ENCODE measurements around the gene CAMK1D. TPM values are rescaled to one million over a fixed set of nuclear protein-coding genes. Genes with fewer than 3 reads are reported as not detected.

CAMK1D gene
- total RNA-seq, 1 experiment from 2014 or later: 10.2 TPM

DNA sequence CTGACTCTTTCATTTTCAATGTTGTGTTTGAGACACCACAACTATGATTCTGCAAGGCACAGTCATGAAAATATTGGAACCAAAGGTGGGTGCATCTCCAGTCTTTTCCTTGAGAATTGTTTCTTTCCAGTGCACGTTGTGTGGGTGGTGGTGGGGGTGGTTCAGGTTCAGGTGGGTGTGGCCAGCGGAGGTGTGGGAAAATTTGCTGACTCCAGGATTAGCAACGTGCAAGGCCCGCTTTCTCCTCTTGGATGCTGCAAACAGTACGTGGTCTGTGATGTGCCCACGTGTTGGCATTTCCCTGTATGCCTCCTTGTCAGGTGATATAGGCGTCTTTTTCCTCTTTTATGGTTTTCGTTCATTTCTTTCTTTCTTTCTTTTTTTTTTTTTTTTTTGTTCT lies 59.1 kb downstream of the CAMK1D start (continued):
- TF ChIP-seq USF1 (CRISPR knock-in tag; IDR thresholded peaks at IDR 0.05): no peak
- TF ChIP-seq GTF2I (CRISPR knock-in tag; conservative IDR thresholded peaks at IDR 0.05): no peak
- no peak for TF ChIP-seq RORB (CRISPR knock-in tag; IDR thresholded peaks at IDR 0.05)

DNA sequence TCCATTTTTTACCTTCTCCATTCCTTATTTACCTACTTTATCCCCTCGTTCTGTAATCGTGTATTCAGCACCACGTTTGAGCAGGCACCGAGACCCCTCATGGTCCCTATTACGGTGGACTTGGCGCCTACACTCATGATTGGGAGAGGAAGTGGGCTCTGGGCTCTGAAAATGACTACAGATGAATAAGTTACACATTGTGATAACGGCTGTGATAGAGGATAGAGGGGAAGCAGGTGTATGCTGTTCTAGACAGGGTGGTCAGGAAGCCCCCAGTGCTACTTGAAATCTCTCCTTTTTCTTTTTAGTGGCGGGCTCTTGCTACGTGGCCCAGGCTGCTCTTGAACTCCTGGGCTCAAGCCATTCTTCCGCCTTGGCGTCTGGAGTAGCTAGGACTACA lies 59.8 kb downstream of the CAMK1D start:
- ChIA-PET CTCF (interaction anchor here (0.7 kb wide), 1 partner anchor 9 kb away, joined by 4 read pairs; no protein-coding TSS in a partner anchor), POLR2A (no interaction called here)
- no peak overlapping the region for H3K27ac Mint-ChIP-seq

GRCh38 chr10:12409613-12410012 lies 60.3 kb downstream of the CAMK1D start:
- H3K36me3 Mint-ChIP-seq: no peaks in the 10 kb centered on the region; the same call in 1 of the 2 replicates
- H3K4me3 Mint-ChIP-seq: no peak overlapping the region
- no peak overlapping the region for H3K27ac Mint-ChIP-seq
- ChIA-PET CTCF (no interaction called here), POLR2A (no interaction called here)
- ATAC-seq (no peak), DNase-seq (ENCODE audit: low spot score) (no peak)
- peaks cover 9% of the 10 kb centered on the region for H3K4me1 Mint-ChIP-seq
- no peaks in the 10 kb centered on the region for H3K27me3 Mint-ChIP-seq (ENCODE audit: low read depth)
- peaks cover 8% of the 10 kb centered on the region for H3K9me3 Mint-ChIP-seq
- TF ChIP-seq USF2 (CRISPR knock-in tag; IDR thresholded peaks at IDR 0.05): no peak
- TF ChIP-seq, protein P1, sequence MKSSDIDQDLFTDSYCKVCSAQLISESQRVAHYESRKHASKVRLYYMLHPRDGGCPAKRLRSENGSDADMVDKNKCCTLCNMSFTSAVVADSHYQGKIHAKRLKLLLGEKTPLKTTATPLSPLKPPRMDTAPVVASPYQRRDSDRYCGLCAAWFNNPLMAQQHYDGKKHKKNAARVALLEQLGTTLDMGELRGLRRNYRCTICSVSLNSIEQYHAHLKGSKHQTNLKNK (CRISPR knock-in tag; IDR thresholded peaks at IDR 0.05): no peak
- no peak for TF ChIP-seq MXD4 (CRISPR knock-in tag; IDR thresholded peaks at IDR 0.05; ENCODE audit: borderline replicate concordance)
- TF ChIP-seq, protein P2, sequence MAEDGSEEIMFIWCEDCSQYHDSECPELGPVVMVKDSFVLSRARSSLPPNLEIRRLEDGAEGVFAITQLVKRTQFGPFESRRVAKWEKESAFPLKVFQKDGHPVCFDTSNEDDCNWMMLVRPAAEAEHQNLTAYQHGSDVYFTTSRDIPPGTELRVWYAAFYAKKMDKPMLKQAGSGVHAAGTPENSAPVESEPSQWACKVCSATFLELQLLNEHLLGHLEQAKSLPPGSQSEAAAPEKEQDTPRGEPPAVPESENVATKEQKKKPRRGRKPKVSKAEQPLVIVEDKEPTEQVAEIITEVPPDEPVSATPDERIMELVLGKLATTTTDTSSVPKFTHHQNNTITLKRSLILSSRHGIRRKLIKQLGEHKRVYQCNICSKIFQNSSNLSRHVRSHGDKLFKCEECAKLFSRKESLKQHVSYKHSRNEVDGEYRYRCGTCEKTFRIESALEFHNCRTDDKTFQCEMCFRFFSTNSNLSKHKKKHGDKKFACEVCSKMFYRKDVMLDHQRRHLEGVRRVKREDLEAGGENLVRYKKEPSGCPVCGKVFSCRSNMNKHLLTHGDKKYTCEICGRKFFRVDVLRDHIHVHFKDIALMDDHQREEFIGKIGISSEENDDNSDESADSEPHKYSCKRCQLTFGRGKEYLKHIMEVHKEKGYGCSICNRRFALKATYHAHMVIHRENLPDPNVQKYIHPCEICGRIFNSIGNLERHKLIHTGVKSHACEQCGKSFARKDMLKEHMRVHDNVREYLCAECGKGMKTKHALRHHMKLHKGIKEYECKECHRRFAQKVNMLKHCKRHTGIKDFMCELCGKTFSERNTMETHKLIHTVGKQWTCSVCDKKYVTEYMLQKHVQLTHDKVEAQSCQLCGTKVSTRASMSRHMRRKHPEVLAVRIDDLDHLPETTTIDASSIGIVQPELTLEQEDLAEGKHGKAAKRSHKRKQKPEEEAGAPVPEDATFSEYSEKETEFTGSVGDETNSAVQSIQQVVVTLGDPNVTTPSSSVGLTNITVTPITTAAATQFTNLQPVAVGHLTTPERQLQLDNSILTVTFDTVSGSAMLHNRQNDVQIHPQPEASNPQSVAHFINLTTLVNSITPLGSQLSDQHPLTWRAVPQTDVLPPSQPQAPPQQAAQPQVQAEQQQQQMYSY (CRISPR knock-in tag; IDR thresholded peaks at IDR 0.05): no peak
- no peak for TF ChIP-seq GTF2I (CRISPR knock-in tag; conservative IDR thresholded peaks at IDR 0.05)
- no peak for TF ChIP-seq ZNF219 (CRISPR knock-in tag; IDR thresholded peaks at IDR 0.05; ENCODE audit: borderline replicate concordance)

More for the DNA sequence above, 59.8 kb downstream of the CAMK1D start:
- ATAC-seq: no peak
- Mint-ChIP-seq H3K36me3 (no peaks in the 10 kb centered on the region; the same call in 1 of the 2 replicates), H3K9me3 (peaks cover 8% of the 10 kb centered on the region), H3K4me1 (peaks cover 9% of the 10 kb centered on the region), H3K4me3 (no peak overlapping the region), H3K27me3 (ENCODE audit: low read depth) (no peaks in the 10 kb centered on the region)
- TF ChIP-seq ZNF671 (CRISPR knock-in tag; IDR thresholded peaks at IDR 0.05) (no peak), KAT7 (CRISPR knock-in tag; IDR thresholded peaks at IDR 0.05; ENCODE audit: borderline replicate concordance) (no peak), ZBTB21 (CRISPR knock-in tag; IDR thresholded peaks at IDR 0.05; ENCODE audit: borderline replicate concordance) (no peak), ZNF425 (CRISPR knock-in tag; conservative IDR thresholded peaks at IDR 0.05) (no peak), ZNF416 (CRISPR knock-in tag; IDR thresholded peaks at IDR 0.05) (no peak), ZNF121 (CRISPR knock-in tag; IDR thresholded peaks at IDR 0.05) (no peak), TEAD4 (CRISPR knock-in tag; IDR thresholded peaks at IDR 0.05) (no peak), GRHL2 (CRISPR knock-in tag; IDR thresholded peaks at IDR 0.05; ENCODE audit: insufficient replicate concordance, severe bottlenecking) (no peak), CREM (CRISPR knock-in tag; IDR thresholded peaks at IDR 0.05) (no peak), NFATC4 (CRISPR knock-in tag; IDR thresholded peaks at IDR 0.05) (no peak), ZNF396 (CRISPR knock-in tag; IDR thresholded peaks at IDR 0.05; ENCODE audit: borderline replicate concordance) (no peak), GABPB1 (CRISPR knock-in tag; IDR thresholded peaks at IDR 0.05) (no peak), USF1 (CRISPR knock-in tag; IDR thresholded peaks at IDR 0.05) (no peak), ESRRA (CRISPR knock-in tag; IDR thresholded peaks at IDR 0.05; ENCODE audit: borderline replicate concordance) (no peak), ZNF512 (CRISPR knock-in tag; IDR thresholded peaks at IDR 0.05; ENCODE audit: borderline replicate concordance) (no peak), ZNF263 (CRISPR knock-in tag; IDR thresholded peaks at IDR 0.05; ENCODE audit: low read depth) (no peak), ZNF219 (CRISPR knock-in tag; IDR thresholded peaks at IDR 0.05; ENCODE audit: borderline replicate concordance) (no peak), HMGA2 (CRISPR knock-in tag; IDR thresholded peaks at IDR 0.05) (no peak), SMAD4 (CRISPR knock-in tag; IDR thresholded peaks at IDR 0.05) (no peak)
- TF ChIP-seq, protein P3, sequence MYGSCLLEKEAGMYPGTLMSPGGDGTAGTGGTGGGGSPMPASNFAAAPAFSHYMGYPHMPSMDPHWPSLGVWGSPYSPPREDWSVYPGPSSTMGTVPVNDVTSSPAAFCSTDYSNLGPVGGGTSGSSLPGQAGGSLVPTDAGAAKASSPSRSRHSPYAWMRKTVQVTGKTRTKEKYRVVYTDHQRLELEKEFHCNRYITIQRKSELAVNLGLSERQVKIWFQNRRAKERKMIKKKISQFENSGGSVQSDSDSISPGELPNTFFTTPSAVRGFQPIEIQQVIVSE (CRISPR knock-in tag; IDR thresholded peaks at IDR 0.05; ENCODE audit: borderline replicate concordance): no peak
- no peak for DNase-seq (ENCODE audit: low spot score)

Measured in WTC11 (cell line).